IMR-90 (cell line): ENCODE data around the gene IL17A. TPM values are rescaled to one million over a fixed set of nuclear protein-coding genes. Genes with fewer than 3 reads are reported as not detected.

Experiments
- ATAC-seq: fragments of 200-7000 bp; cut with Tn5 transposase; 2 replicates; pipeline ENCODE4 v1.9.1; 2020; ENCODE audit warnings: low read depth, mild to moderate bottlenecking, moderate library complexity
- BruUV-seq: library from RNA; stranded (reverse); fragments of 400-500 nt; replicated peaks from 2 replicates; lab custom pipeline; 2021; lab: Mats Ljungman, UMichigan
- CTCF ChIA-PET: fragments of 300-600 bp; formaldehyde crosslinking; extraction: SDS; loops from one replicate; lab custom pipeline; 2021; ENCODE audit warnings: antibody characterized with exemption; lab: Yijun Ruan, JAX
- POLR2A ChIA-PET: fragments of 300-600 bp; sonication (Branson Sonifier 250); formaldehyde crosslinking; loops from one replicate; lab custom pipeline; 2022; ENCODE audit warnings: antibody characterized with exemption; ENCODE audit not compliant: unreplicated experiment; lab: Charles Lee
- DNase-seq: peaks from one replicate; pipeline ENCODE4 v3.0.0; 2013
- H2AFZ ChIP-seq: replicated peaks from 2 replicates; pipeline ENCODE3; 2013; ENCODE audit warnings: low read length, mild to moderate bottlenecking; ENCODE audit not compliant: poor library complexity
- H2AK5ac ChIP-seq: 2 replicates; pipeline ENCODE4 v1.6.1; 2013; ENCODE audit warnings: low read depth, low read length, inconsistent platforms
- H2AK9ac ChIP-seq: replicated peaks from 2 replicates; pipeline ENCODE3; 2013; ENCODE audit warnings: mild to moderate bottlenecking, low read depth, low read length, moderate library complexity; ENCODE audit not compliant: poor library complexity
- H2BK120ac ChIP-seq: 2 replicates; pipeline ENCODE4 v1.6.1; 2013; ENCODE audit warnings: low read depth, low read length, inconsistent platforms
- H2BK15ac ChIP-seq: 3 replicates; pipeline ENCODE4 v1.6.1; 2013; ENCODE audit warnings: low read depth, low read length, inconsistent platforms
- H2BK20ac ChIP-seq: 2 replicates; pipeline ENCODE4 v1.6.1; 2013; ENCODE audit warnings: low read depth, mild to moderate bottlenecking, inconsistent platforms, low read length, moderate library complexity
- H2BK5ac ChIP-seq: 2 replicates; pipeline ENCODE4 v1.6.1; 2013; ENCODE audit warnings: mild to moderate bottlenecking, low read depth, low read length, inconsistent platforms; ENCODE audit not compliant: poor library complexity, severe bottlenecking
- H3K14ac ChIP-seq: replicated peaks from 2 replicates; pipeline ENCODE4 v1.6.1; 2013; ENCODE audit warnings: low read depth, low read length, inconsistent platforms
- H3K18ac ChIP-seq: 2 replicates; pipeline ENCODE4 v1.6.1; 2013; ENCODE audit warnings: low read depth, low read length, control low read depth
- H3K23ac ChIP-seq: 2 replicates; pipeline ENCODE4 v1.6.1; 2013; ENCODE audit warnings: low read depth, low read length, inconsistent platforms
- H3K27ac ChIP-seq: 2 replicates; pipeline ENCODE4 v1.5.1; 2013; ENCODE audit warnings: mild to moderate bottlenecking, control low read depth, low read length; ENCODE audit not compliant: insufficient read depth
- H3K27me3 ChIP-seq: 2 replicates; pipeline ENCODE4 v1.6.1; 2013; ENCODE audit warnings: low read length; ENCODE audit not compliant: control insufficient read depth, insufficient read depth
- H3K36me3 ChIP-seq: 2 replicates; pipeline ENCODE4 v1.6.1; 2013; ENCODE audit warnings: low read length, mixed read lengths; ENCODE audit not compliant: control insufficient read depth, insufficient read depth
- H3K4ac ChIP-seq: 2 replicates; pipeline ENCODE4 v1.6.1; 2013; ENCODE audit warnings: low read depth, low read length, inconsistent platforms
- H3K4me1 ChIP-seq: 2 replicates; pipeline ENCODE4 v1.6.1; 2013; ENCODE audit warnings: low read length, mixed read lengths; ENCODE audit not compliant: control insufficient read depth, insufficient read depth
- H3K4me2 ChIP-seq: 2 replicates; pipeline ENCODE4 v1.6.1; 2013; ENCODE audit warnings: low read depth, mild to moderate bottlenecking, control low read depth, low read length, moderate library complexity
- H3K4me3 ChIP-seq: 2 replicates; pipeline ENCODE4 v1.5.1; 2013; ENCODE audit warnings: low read depth, mild to moderate bottlenecking, control low read depth, low read length, moderate library complexity; ENCODE audit not compliant: insufficient read depth
- H3K56ac ChIP-seq: 2 replicates; pipeline ENCODE4 v1.6.1; 2013; ENCODE audit warnings: low read length, inconsistent platforms; ENCODE audit not compliant: insufficient read depth; ENCODE audit errors: extremely low read depth
- H3K79me1 ChIP-seq, 2 experiments: 2 replicates each; pipeline ENCODE4 v1.6.1; 2013; ENCODE audit warnings: low read length in 2 of 2, inconsistent platforms in 1 of 2, low read depth in 1 of 2
- H3K9ac ChIP-seq: 2 replicates; pipeline ENCODE4 v1.6.1; 2013; ENCODE audit warnings: low read depth, low read length, control low read depth
- H3K9me1 ChIP-seq: 2 replicates; pipeline ENCODE4 v1.6.1; 2013; ENCODE audit warnings: low read length, inconsistent platforms; ENCODE audit not compliant: insufficient read depth
- H3K9me3 ChIP-seq: 2 replicates; pipeline ENCODE4 v1.6.1; 2013; ENCODE audit warnings: low read length; ENCODE audit not compliant: control insufficient read depth, insufficient read depth
- H4K20me1 ChIP-seq: 2 replicates; pipeline ENCODE4 v1.6.1; 2013; ENCODE audit warnings: low read length, inconsistent platforms; ENCODE audit not compliant: insufficient read depth
- H4K5ac ChIP-seq: 2 replicates; pipeline ENCODE4 v1.6.1; 2013; ENCODE audit warnings: mild to moderate bottlenecking, low read depth, low read length, control low read depth
- H4K8ac ChIP-seq, 2 experiments: 2 replicates each; pipeline ENCODE4 v1.6.1; 2013; ENCODE audit warnings: low read depth in 2 of 2, low read length in 2 of 2, control low read depth in 1 of 2, inconsistent platforms in 1 of 2
- H4K91ac ChIP-seq: 2 replicates; pipeline ENCODE4 v1.6.1; 2013; ENCODE audit warnings: low read depth, low read length, inconsistent platforms; ENCODE audit not compliant: insufficient read depth
- BHLHE40 ChIP-seq: fragments of 150-350 bp; IDR thresholded peaks from 2 replicates; pipeline ENCODE4 v1.6.1; 2016; ENCODE audit warnings: mild to moderate bottlenecking, low read depth, low read length
- CEBPB ChIP-seq: IDR thresholded peaks from 2 replicates; pipeline ENCODE4 v1.6.1; 2012; ENCODE audit warnings: low read depth, low read length, improper control_type of control experiment
- CHD1 ChIP-seq: IDR thresholded peaks from 2 replicates; pipeline ENCODE4 v1.6.1; 2012; ENCODE audit warnings: low read depth, low read length, improper control_type of control experiment
- FOS ChIP-seq: fragments of 150-350 bp; IDR thresholded peaks from 2 replicates; pipeline ENCODE4 v1.6.1; 2016; ENCODE audit warnings: low read depth, low read length
- MAFK ChIP-seq: IDR thresholded peaks from 2 replicates; pipeline ENCODE4 v1.6.1; 2012; ENCODE audit warnings: low read depth, low read length, improper control_type of control experiment
- MAZ ChIP-seq: IDR thresholded peaks from 2 replicates; pipeline ENCODE4 v1.6.1; 2012; ENCODE audit warnings: low read depth, mild to moderate bottlenecking, low read length, improper control_type of control experiment, moderate library complexity, borderline replicate concordance
- MXI1 ChIP-seq: IDR thresholded peaks from 2 replicates; pipeline ENCODE4 v1.6.1; 2012; ENCODE audit warnings: low read depth, mild to moderate bottlenecking, low read length, moderate library complexity, borderline replicate concordance
- NFE2L2 ChIP-seq: fragments of 150-350 bp; IDR thresholded peaks from 2 replicates; pipeline ENCODE4 v1.6.1; 2016; ENCODE audit warnings: low read depth, mild to moderate bottlenecking, low read length
- POLR2A ChIP-seq: IDR thresholded peaks from 2 replicates; pipeline ENCODE4 v1.6.1; 2012; ENCODE audit warnings: mild to moderate bottlenecking, low read depth, low read length
- RCOR1 ChIP-seq: IDR thresholded peaks from 2 replicates; pipeline ENCODE4 v1.6.1; 2012; ENCODE audit warnings: mild to moderate bottlenecking, low read length, improper control_type of control experiment; ENCODE audit not compliant: insufficient replicate concordance
- RFX5 ChIP-seq: IDR thresholded peaks from 2 replicates; pipeline ENCODE4 v1.8.0; 2012; ENCODE audit warnings: low read depth, mild to moderate bottlenecking, low read length, moderate library complexity
- SMC3 ChIP-seq: fragments of 150-350 bp; IDR thresholded peaks from 2 replicates; pipeline ENCODE4 v1.6.1; 2016; ENCODE audit warnings: low read depth, mild to moderate bottlenecking, antibody characterized with exemption, low read length, moderate library complexity
- WGBS, 2 experiments: methylation state at CpG; one replicate each; pipeline versions ENCODE4 v1.1.5 to v1.1.7; 2013; ENCODE audit warnings: missing lambda C conversion rate in 2 of 2; ENCODE audit not compliant: insufficient read length in 1 of 2; ENCODE audit errors: extremely low coverage in 2 of 2; 5-methylcytosine and 5-hydroxymethylcytosine counted together
- dilution Hi-C: fragments of 300-500 bp; cut with HindIII; formaldehyde crosslinking; loops from one replicate; pipeline ENCODE4 v1.14.3; 2018; ENCODE audit warnings: low sequenced_read_pairs; ENCODE audit not compliant: unreplicated experiment
- in situ Hi-C: fragments of 300-500 bp; cut with MboI; formaldehyde crosslinking; loops from 3 replicates; pipeline ENCODE4 v1.14.3; 2019; ENCODE audit warnings: low sequenced_read_pairs, inconsistent platforms, mixed read lengths
- intact Hi-C: fragments of 100-400 bp; cut with micrococcal nuclease; formaldehyde crosslinking; loops from 2 replicates; pipeline ENCODE4 v1.10.0; 2022
- polyA plus RNA-seq, 3 experiments: library from polyadenylated mRNA; depleted of rRNA; stranded (reverse); fragments of >200 nt; gene quantifications; 2 replicates each; pipeline ENCODE4 v1.2.3, GENCODE V29; 2012; ENCODE audit warnings: low replicate concordance in 1 of 3
- total RNA-seq: library from RNA; depleted of rRNA; stranded (reverse); fragments of >200 nt; gene quantifications from 2 replicates; pipeline ENCODE4 v1.2.3, GENCODE V29; 2012
- TF ChIP-seq, protein P1 (sequence below): conservative IDR thresholded peaks from 2 replicates; pipeline ENCODE4 v1.5.1; 2012; ENCODE audit warnings: mild to moderate bottlenecking, low read depth, low read length, improper control_type of control experiment
- TF ChIP-seq, protein P2 (sequence below): fragments of 150-350 bp; IDR thresholded peaks from 2 replicates; pipeline ENCODE4 v1.6.1; 2017; ENCODE audit warnings: mild to moderate bottlenecking, antibody characterized with exemption, low read length, low read depth

IL17A gene
- total and polyA plus RNA-seq, 2 of the 4 experiments (the other 2 are of a cell fraction) = not detected

DNA sequence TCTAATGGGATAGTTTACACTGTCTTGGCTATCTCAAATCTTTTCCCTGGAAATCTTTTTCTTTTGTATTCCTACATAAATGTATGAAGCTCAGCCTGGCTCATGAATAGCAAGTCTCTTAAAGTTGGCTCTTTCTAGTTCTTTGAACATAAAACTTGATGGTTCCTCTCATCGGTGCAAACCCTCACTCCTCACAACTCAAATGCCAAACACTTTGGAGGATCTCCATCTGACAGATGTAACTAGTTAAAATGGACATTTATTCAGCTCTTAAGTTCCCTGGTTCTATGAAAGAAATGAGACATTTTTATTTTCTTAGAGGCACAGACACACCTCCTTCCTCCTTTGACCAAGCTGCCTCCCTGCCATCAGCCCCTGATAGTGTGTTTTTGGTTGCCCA, 43.6 kb upstream of the IL17A start:
- Histone ChIP-seq H3K9me3 (no peaks in the 10 kb centered on the region), H3K4me1 (no peaks in the 10 kb centered on the region), H3K36me3 (no peaks in the 10 kb centered on the region), H2BK20ac (no peak overlapping the region), H2BK5ac (no peak overlapping the region), H3K14ac (no peak overlapping the region), H3K4ac (no peak overlapping the region), H4K91ac (no peak overlapping the region), H3K23ac (no peak overlapping the region), H2BK120ac (no peak overlapping the region), H3K27ac (no peak overlapping the region), H3K18ac (no peak overlapping the region), H3K9ac (no peak overlapping the region), H3K79me1 (no peaks in the 10 kb centered on the region), H2BK15ac (no peak overlapping the region), H3K27me3 (peaks cover 1% of the 10 kb centered on the region), H4K8ac (no peak overlapping the region), H4K5ac (no peak overlapping the region), H2AK5ac (no peak overlapping the region), H2AK9ac (no peak overlapping the region), H3K9me1 (no peaks in the 10 kb centered on the region), H3K4me2 (no peak overlapping the region), H3K56ac (no peak overlapping the region), H4K20me1 (no peaks in the 10 kb centered on the region), H3K4me3 (no peak overlapping the region), H2AFZ (no peak overlapping the region)
- ChIA-PET POLR2A (no interaction called here), CTCF (no interaction called here)
- DNase-seq (no peak), ATAC-seq (no peak)
- TF ChIP-seq NFE2L2 = no peak
- TF ChIP-seq, protein P1, sequence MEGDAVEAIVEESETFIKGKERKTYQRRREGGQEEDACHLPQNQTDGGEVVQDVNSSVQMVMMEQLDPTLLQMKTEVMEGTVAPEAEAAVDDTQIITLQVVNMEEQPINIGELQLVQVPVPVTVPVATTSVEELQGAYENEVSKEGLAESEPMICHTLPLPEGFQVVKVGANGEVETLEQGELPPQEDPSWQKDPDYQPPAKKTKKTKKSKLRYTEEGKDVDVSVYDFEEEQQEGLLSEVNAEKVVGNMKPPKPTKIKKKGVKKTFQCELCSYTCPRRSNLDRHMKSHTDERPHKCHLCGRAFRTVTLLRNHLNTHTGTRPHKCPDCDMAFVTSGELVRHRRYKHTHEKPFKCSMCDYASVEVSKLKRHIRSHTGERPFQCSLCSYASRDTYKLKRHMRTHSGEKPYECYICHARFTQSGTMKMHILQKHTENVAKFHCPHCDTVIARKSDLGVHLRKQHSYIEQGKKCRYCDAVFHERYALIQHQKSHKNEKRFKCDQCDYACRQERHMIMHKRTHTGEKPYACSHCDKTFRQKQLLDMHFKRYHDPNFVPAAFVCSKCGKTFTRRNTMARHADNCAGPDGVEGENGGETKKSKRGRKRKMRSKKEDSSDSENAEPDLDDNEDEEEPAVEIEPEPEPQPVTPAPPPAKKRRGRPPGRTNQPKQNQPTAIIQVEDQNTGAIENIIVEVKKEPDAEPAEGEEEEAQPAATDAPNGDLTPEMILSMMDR = no peak
- TF ChIP-seq POLR2A = no peak
- no peak for TF ChIP-seq RCOR1
- TF ChIP-seq CEBPB = no peak
- no peak for TF ChIP-seq MAFK
- no peak for TF ChIP-seq FOS
- TF ChIP-seq MXI1 = no peak
- TF ChIP-seq, protein P2, sequence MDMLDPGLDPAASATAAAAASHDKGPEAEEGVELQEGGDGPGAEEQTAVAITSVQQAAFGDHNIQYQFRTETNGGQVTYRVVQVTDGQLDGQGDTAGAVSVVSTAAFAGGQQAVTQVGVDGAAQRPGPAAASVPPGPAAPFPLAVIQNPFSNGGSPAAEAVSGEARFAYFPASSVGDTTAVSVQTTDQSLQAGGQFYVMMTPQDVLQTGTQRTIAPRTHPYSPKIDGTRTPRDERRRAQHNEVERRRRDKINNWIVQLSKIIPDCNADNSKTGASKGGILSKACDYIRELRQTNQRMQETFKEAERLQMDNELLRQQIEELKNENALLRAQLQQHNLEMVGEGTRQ = no peak
- TF ChIP-seq MAZ = no peak
- no peak for TF ChIP-seq SMC3
- TF ChIP-seq RFX5 = no peak
- TF ChIP-seq BHLHE40 = no peak
- TF ChIP-seq CHD1 = no peak
- in situ Hi-C loops = no loop called here
- dilution Hi-C loops = no loop called here
- no CpG with 5 or more reads among the region's 1 CpG for WGBS, 2 experiments
- BruUV-seq = no TSS peak
- intact Hi-C loops = no loop called here
